ENCODE data around the gene ZNF658.
"Not testable (repeated sequence)": the region's sequence is repeated elsewhere in the genome, so short reads cannot be mapped to it uniquely, and the experiment has no call there.

Gene ZNF658

DNA sequence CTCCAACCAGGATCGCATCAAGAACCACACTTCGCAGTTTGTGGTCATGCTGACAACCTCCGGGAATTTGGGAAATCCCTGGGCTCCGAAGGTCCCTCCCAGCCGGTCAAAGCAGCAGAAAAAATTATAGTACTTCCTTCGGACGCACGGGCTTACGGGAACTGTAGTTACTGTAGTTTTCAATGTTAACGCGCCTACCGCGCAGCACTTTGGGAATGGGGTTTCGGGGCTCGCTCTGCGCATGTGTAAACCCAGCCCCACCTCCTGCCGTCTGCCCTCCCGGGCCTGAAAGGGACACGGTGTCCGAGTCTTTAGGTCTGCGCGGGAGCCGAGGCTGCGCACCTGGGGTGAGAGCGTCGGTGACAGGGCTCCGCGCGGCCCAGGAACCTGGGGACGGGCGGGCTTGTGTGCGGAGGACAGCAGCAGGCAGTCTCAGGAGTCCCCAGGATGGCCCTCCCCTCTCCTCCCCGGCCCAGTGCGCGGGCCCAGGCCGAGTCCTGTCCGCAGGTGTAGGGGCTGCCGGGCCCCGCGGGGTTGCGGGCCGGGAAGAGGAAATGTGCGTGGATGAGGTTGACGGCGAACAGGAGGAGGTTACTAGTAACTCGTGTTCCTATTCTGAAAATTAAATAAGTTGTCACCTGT is at the start of gene ZNF658:
Gene ZNF658, plus strand, starts transcription at position 236 of the 642 bp plus-strand sequence. CDS start 2,837 bp downstream, outside the sequence.
- Mint-ChIP-seq H3K27ac (peak within 1 kb of the TSS; percentile 79), H3K4me3 (peak within 1 kb of the TSS; percentile 96)
- not testable (repeated sequence) for H3K27me3 Mint-ChIP-seq (ENCODE audit: low read depth); H3K9me3 Mint-ChIP-seq; H3K4me1 Mint-ChIP-seq (ENCODE audit: low read depth); H3K36me3 Mint-ChIP-seq (ENCODE audit: low read depth)
- DNase-seq (ENCODE audit: low spot score): peak; percentile 75

DNA sequence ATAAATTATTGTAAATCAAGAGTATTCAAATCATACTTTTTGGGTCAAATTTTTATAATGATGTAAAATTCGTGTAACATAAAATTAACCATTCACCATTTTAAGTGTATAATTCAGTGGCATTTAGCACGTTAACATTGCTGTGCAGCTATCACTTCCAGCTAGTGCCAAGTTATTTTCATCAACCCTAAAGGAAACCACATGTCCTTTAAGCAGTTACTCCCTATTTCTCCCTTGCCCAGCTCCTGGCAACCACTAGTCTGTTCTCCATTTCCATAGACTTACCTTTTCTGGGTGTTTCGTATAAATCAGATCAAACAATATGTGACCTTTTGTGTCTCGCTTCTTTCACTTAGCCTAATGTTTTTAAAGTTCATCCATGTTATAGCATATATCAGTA is 38.8 kb upstream of the ZNF658 start:
- H3K36me3 Mint-ChIP-seq (ENCODE audit: low read depth); H3K27ac Mint-ChIP-seq; H3K9me3 Mint-ChIP-seq; H3K27me3 Mint-ChIP-seq (ENCODE audit: low read depth); H3K4me3 Mint-ChIP-seq; H3K4me1 Mint-ChIP-seq (ENCODE audit: low read depth); DNase-seq (ENCODE audit: low spot score): not testable (repeated sequence)

DNA sequence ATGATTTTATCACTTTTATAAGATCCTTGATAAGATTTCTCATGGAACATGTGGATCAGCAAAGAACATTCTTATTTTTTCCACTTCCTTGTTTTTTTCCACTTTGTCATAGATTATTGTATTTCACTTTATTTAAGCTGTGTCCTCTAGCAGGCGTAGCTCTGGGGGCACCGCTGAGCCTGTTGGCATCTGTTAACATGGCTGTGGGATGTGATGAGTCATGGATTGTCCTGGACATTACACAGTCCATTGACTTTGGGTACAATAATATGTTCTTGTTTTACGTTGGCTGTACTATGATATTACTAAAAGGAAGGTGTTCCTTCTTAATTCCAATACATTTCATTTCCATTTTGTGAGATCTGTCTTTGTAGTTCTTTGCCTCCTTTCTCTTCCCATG is 31.9 kb upstream of the ZNF658 start:
- not testable (repeated sequence) for DNase-seq (ENCODE audit: low spot score); H3K36me3 Mint-ChIP-seq (ENCODE audit: low read depth); H3K4me1 Mint-ChIP-seq (ENCODE audit: low read depth); H3K9me3 Mint-ChIP-seq; H3K27ac Mint-ChIP-seq; H3K4me3 Mint-ChIP-seq; H3K27me3 Mint-ChIP-seq (ENCODE audit: low read depth)

DNA sequence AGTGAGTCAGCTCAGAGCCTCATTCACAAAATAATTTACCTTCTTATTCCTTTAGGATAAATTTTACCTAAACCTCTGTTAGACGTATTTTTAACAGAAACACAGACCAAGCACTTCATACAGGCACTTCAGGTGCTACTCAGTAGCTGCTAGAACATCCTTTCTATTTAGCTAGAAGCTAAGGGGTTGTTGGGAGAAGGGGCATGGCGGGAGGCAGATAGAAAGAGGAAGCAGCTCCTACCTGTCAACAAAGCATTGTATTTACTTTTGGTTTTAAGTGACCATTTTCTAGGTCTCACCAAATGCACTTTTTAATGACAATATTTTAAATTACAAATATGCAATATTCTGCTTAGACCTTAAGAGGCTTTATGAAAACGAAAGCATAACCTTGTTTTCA is 19.9 kb upstream of the ZNF658 start:
- not testable (repeated sequence) for H3K27ac Mint-ChIP-seq; DNase-seq (ENCODE audit: low spot score); H3K36me3 Mint-ChIP-seq (ENCODE audit: low read depth); H3K4me3 Mint-ChIP-seq; H3K4me1 Mint-ChIP-seq (ENCODE audit: low read depth); H3K9me3 Mint-ChIP-seq; H3K27me3 Mint-ChIP-seq (ENCODE audit: low read depth)

DNA sequence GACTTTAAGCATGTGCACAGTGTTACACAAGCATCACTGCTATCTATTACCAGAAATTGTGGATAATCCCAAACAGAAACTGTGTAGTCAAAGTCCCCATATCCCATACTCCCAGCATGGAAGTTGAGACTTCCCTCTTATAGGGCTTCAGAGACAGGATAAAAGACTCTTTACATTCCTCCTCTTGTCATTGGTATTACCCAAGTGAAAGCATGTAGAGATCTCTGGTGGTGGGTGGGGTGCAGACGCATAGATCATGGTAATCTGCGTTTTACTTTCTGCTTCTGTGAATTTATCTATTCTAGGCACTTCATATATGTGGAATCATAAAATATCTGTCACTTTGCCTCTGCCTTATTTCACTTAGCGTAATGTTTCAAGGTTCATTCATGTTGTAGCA is 18.7 kb upstream of the ZNF658 start:
- not testable (repeated sequence) for H3K4me3 Mint-ChIP-seq; H3K36me3 Mint-ChIP-seq (ENCODE audit: low read depth); H3K27ac Mint-ChIP-seq; DNase-seq (ENCODE audit: low spot score); H3K4me1 Mint-ChIP-seq (ENCODE audit: low read depth); H3K9me3 Mint-ChIP-seq; H3K27me3 Mint-ChIP-seq (ENCODE audit: low read depth)

DNA sequence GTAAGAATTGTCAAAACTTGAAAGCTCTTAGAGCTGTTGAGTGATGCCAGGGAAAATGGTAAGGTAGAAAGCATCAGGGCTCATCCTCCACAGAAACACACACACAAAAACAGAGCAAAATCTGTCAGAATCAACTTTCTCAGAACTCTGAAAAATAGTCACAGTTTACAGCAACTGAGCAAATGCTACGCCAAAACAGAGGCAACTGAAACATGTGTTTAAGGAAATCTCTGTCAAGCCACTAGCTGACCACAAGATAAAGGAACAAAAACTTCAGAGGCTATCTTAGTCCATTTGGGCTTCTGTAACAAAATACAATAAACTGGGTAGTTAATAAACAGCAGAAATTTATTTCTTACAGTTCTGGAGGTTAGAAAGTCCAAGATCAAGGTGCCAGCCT is 10.2 kb upstream of the ZNF658 start:
- H3K27ac Mint-ChIP-seq, H3K9me3 Mint-ChIP-seq: not testable (repeated sequence)

DNA sequence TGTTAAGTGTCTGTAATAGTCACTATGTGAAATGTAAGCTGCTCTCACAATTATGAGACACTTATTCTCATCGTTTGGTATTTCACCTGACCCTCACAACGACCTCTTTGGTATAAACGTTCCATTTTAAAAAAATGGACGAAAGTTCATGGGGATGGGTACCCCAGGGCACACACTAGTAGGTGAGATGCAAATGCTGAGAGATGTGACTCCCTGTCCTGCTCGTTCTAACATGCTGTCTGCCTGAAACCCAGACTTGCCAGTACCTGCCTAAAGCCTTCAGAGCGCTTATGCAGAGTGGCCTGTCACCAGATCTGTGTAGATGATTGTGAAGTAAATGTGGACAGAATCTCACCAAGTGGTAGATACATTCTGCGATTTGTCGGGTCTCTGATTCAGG is 616 bp downstream of the ZNF658 start:
- not testable (repeated sequence) for H3K27ac Mint-ChIP-seq; H3K36me3 Mint-ChIP-seq (ENCODE audit: low read depth); H3K27me3 Mint-ChIP-seq (ENCODE audit: low read depth); DNase-seq (ENCODE audit: low spot score); H3K4me1 Mint-ChIP-seq (ENCODE audit: low read depth); H3K9me3 Mint-ChIP-seq
- peak overlapping the region; percentile 96 for H3K4me3 Mint-ChIP-seq

More for the DNA sequence above, 10.2 kb upstream of the ZNF658 start:
- not testable (repeated sequence) for H3K4me3 Mint-ChIP-seq; H3K4me1 Mint-ChIP-seq (ENCODE audit: low read depth); H3K27me3 Mint-ChIP-seq (ENCODE audit: low read depth); H3K36me3 Mint-ChIP-seq (ENCODE audit: low read depth); DNase-seq (ENCODE audit: low spot score)

DNA sequence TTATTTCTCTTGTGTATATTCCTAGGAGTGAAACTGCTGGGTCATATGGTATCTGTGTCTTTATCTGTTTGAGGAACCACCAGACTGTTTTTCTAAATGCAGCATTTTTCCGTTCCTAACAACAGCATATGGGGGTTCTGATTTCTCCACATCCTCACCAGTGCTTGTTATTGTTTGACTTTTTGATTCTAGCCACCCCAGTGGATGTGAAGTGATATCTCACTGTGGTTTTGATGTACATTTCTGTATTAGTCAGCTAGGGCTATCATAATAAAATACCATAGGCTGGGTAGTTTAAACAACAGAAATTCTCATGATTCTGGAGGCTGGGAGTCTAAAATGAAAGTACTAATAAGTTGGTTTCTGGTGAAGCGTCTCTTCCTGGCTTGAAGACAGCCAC is 9.0 kb downstream of the ZNF658 start:
- H3K4me3 Mint-ChIP-seq; DNase-seq (ENCODE audit: low spot score); H3K27ac Mint-ChIP-seq; H3K27me3 Mint-ChIP-seq (ENCODE audit: low read depth); H3K9me3 Mint-ChIP-seq; H3K4me1 Mint-ChIP-seq (ENCODE audit: low read depth); H3K36me3 Mint-ChIP-seq (ENCODE audit: low read depth): not testable (repeated sequence)

DNA sequence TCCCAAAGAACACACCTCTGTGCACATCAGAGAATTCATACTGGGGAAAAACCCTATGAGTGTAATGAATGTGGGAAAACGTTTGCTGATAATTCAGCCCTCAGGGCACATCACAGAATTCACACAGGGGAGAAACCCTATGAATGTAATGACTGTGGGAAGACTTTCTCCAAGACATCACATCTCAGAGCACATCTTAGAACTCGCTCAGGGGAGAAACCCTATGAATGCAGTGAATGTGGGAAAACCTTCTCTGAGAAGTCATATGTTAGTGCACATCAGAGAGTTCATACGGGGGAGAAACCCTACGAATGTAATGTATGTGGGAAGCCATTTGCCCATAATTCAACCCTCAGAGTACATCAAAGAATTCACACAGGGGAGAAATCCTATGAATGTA is 19.5 kb downstream of the ZNF658 start:
- not testable (repeated sequence) for H3K27ac Mint-ChIP-seq; DNase-seq (ENCODE audit: low spot score); H3K27me3 Mint-ChIP-seq (ENCODE audit: low read depth); H3K36me3 Mint-ChIP-seq (ENCODE audit: low read depth); H3K4me3 Mint-ChIP-seq; H3K4me1 Mint-ChIP-seq (ENCODE audit: low read depth); H3K9me3 Mint-ChIP-seq

DNA sequence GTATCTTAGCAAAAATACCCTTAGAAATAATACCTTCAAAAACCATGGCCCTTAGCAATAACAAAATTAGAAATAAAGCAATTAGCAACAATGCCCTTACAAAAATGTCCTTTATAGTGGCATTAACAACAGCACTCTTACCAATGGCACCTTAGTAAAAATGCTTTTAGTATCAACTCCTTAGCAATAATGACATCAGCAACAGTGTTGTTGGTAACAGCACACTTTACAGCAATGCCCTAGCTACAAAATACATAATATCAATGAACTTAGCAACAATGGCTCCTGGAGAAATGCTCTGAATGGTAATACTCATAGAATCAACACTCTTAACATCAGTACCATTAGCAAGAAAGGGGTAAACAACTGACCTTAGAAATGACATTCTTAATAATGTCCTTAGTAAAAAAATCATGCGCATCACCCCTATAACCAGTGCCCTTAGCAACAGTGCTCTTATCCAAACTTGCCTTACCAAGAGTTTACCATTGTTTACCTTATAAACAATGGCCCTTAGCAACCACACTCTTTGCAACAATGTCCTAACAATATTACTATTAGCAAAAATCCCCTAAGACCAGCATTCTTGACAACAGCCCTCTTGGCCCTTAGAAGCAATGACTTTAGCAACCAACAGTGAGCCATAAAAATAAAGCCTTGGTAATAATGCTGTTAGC is 35.8 kb downstream of the ZNF658 start:
- H3K27ac Mint-ChIP-seq; H3K36me3 Mint-ChIP-seq (ENCODE audit: low read depth); H3K9me3 Mint-ChIP-seq: not testable (repeated sequence)

DNA sequence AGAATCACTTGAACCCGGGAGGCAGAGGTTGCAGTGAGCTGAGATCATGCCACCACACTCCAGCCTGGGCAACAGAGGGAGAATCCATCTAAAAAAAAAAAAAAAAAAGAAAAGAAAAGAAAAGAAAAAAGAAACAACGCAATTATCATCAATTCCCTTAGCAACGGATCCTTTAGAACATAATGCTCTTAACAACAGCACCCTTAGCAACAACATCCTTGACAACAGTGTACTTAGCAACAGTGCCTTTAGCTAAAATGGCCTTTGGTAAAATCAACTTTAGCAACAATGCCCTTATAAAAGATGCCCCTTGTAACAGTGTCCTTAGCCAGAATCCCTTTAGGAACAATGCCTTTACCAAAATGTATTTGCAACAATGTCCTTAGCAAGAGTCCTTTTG is 37.1 kb downstream of the ZNF658 start:
- H3K9me3 Mint-ChIP-seq; DNase-seq (ENCODE audit: low spot score); H3K4me3 Mint-ChIP-seq; H3K27me3 Mint-ChIP-seq (ENCODE audit: low read depth); H3K4me1 Mint-ChIP-seq (ENCODE audit: low read depth); H3K36me3 Mint-ChIP-seq (ENCODE audit: low read depth); H3K27ac Mint-ChIP-seq: not testable (repeated sequence)

More for the DNA sequence above, 35.8 kb downstream of the ZNF658 start:
- H3K4me3 Mint-ChIP-seq; DNase-seq (ENCODE audit: low spot score); H3K4me1 Mint-ChIP-seq (ENCODE audit: low read depth); H3K27me3 Mint-ChIP-seq (ENCODE audit: low read depth): not testable (repeated sequence)

DNA sequence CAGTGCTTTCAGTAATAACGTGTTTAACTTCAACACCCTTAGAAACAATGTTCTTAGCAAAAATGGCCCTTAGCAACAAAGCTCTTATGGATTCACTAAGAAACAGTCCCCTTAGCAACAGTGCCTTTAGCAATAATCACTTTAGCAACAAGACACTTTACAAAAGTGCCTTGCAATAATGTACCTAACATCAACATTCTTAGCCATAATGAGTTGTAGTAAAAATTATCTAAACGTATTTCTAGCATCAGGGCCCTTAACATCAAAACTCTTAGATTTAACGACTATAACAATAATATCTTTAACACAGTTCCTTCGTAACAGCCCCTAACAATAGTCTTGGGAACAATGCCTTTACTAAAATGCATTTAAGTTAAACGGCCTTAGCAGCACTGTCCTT is 37.8 kb downstream of the ZNF658 start:
- H3K4me1 Mint-ChIP-seq (ENCODE audit: low read depth); H3K27ac Mint-ChIP-seq; H3K4me3 Mint-ChIP-seq; DNase-seq (ENCODE audit: low spot score); H3K36me3 Mint-ChIP-seq (ENCODE audit: low read depth); H3K9me3 Mint-ChIP-seq; H3K27me3 Mint-ChIP-seq (ENCODE audit: low read depth): not testable (repeated sequence)

DNA sequence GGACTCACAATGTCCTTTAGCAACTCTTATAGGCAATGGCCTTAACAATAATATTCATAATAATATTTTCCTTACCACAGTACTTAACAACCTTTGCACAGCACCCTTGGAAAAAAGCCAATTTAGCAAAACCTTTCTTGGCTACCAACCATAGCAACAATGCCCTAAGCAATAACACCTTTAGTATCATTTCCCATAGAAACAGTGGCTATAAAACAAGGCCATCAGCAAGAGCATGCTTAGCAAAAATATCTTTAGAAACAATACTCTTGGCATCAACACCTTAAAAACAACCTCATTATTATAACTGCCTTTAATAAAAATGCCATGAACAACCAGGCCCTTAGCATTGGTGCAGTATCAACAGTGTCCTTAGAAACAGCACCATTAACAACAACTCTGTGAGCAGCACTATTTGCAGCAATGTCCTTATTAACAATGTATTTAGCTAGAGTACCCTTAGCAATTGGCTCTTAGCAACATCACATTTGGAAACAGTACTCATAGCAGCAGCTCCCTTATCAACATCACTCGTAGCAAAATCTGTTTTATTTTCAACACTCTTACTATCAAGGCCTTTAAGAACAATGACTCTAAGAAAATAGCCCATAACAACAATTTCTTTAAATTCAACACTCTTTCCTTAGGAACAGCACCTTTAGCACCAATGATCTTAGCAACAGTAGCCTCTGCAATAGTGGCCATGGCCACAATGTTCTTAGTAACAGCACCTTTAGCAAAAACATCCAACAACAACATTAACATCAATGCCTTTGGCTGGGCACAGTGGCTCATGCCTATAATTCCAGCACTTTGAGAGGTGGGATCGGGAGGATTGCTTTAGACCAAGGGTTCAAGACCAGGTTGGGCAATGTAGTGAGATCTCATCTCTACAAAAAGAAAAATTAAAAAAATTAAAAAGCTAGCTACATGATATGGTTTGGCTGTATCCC is 39.6 kb downstream of the ZNF658 start:
- H3K9me3 Mint-ChIP-seq; H3K4me3 Mint-ChIP-seq; H3K36me3 Mint-ChIP-seq (ENCODE audit: low read depth); H3K27me3 Mint-ChIP-seq (ENCODE audit: low read depth); H3K4me1 Mint-ChIP-seq (ENCODE audit: low read depth); H3K27ac Mint-ChIP-seq; DNase-seq (ENCODE audit: low spot score): not testable (repeated sequence)

DNA sequence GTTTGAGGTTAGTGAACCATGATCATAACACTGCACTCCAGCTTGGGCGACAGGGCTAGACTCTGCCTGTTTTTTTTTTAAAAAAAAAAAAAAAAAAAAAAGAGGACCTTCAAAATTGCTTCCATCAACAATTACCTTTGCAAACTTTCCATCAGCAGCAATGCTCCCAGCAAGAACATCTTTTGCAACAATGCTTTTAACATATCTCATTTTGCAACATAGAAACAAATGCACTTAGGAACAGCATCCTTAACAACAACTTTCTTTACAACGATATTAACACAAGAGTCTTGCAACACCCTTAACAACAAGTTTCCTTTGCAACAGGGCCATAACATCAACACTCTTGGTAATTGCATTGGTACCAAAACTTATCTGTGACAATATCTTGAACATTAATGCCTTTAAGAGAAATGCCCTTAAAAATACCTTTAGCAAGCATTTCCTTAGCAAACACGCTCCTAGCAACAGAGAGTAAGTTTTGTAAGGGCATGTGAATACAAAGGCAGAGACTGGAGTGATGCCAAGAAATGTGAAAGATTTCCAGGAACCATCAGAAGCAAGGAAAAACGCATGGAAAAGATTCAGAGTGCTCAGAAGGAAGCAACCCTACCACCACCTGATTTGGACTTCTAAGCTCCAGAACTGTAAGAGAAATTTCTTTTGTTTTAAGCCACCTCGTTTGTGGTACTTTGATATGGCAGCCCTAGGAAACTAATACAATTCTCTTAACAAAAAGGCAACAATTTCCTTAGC is 42.1 kb downstream of the ZNF658 start:
- not testable (repeated sequence) for H3K27ac Mint-ChIP-seq; H3K27me3 Mint-ChIP-seq (ENCODE audit: low read depth); H3K36me3 Mint-ChIP-seq (ENCODE audit: low read depth); DNase-seq (ENCODE audit: low spot score); H3K4me1 Mint-ChIP-seq (ENCODE audit: low read depth); H3K4me3 Mint-ChIP-seq; H3K9me3 Mint-ChIP-seq
